HEK293T (cell line): ENCODE measurements around the gene DIAPH1.

Experiments used
- BHLHE40 ChIP-seq: fragments of 450-650 bp; IDR thresholded peaks from 2 replicates; pipeline ENCODE4 v1.6.1; 2016; ENCODE audit warnings: mild to moderate bottlenecking, moderate library complexity, borderline replicate concordance
- ELF4 ChIP-seq: fragments of 450-650 bp; IDR thresholded peaks from 2 replicates; pipeline ENCODE4 v1.6.1; 2017; ENCODE audit warnings: antibody characterized with exemption
- FOXA1 ChIP-seq: fragments of 450-650 bp; IDR thresholded peaks from 2 replicates; pipeline ENCODE4 v1.6.1; 2016; ENCODE audit warnings: mild to moderate bottlenecking
- HDGF ChIP-seq: fragments of 450-650 bp; IDR thresholded peaks from 2 replicates; pipeline ENCODE4 v1.6.1; 2017; ENCODE audit warnings: antibody characterized with exemption, borderline replicate concordance
- L3MBTL2 ChIP-seq: fragments of 450-650 bp; conservative IDR thresholded peaks from 2 replicates; pipeline ENCODE4 v1.6.1; 2016; ENCODE audit warnings: mild to moderate bottlenecking
- NFRKB ChIP-seq: fragments of 450-650 bp; IDR thresholded peaks from 2 replicates; pipeline ENCODE4 v1.6.1; 2016; ENCODE audit warnings: mild to moderate bottlenecking, moderate library complexity
- SP1 ChIP-seq: fragments of 450-650 bp; IDR thresholded peaks from 2 replicates; pipeline ENCODE4 v1.6.1; 2017
- SUZ12 ChIP-seq: fragments of 450-650 bp; IDR thresholded peaks from 2 replicates; pipeline ENCODE4 v1.6.1; 2016; ENCODE audit warnings: mild to moderate bottlenecking
- TARDBP ChIP-seq: fragments of 450-650 bp; IDR thresholded peaks from 2 replicates; pipeline ENCODE4 v1.6.1; 2016
- TF ChIP-seq, protein P1 (sequence below): fragments of 450-650 bp; IDR thresholded peaks from 2 replicates; pipeline ENCODE4 v1.6.1; 2016

DNA sequence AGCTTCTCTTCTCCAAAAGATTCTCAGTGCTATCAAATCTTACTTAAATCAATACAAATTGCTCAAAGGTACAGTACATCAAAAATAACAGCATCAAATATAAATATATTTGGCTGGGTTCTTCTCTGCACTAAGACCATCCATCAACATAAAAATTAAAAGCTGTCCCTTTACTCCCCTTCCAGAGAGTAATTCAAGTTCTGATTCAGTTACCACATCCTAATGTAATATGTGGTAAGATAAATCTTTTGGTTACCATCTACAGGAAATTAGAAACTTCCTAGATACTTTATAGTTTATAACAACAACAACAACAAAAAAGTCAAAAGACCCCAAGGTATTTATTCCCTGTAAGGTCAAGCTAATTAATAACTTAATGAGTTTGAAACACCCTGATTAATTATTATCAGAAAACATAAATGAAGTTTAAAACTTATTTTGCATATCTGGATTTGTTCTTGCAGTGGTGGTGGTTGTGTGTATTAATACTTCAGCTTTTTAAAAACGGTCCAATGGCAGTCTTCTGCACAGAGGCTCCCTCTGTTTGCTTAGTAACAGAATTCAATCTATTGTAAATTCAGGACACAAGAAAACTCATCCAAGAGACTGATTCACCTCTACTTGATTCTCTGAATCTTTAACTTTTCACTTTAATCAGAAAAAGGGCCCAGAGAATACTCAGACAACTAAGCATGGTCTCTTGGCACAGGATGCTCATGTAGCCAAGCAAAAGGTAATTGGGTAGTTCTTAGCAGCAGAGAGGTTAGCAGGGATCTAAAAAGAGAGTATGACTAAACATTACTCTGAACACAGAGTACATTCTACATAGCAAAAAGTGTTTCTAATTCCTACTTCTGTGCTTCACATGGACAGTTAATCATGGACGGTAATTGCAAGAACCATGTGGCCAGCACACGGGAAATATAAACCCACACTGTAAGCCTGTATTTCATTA lies 20.1 kb downstream of the DIAPH1 start:
- no peak for TF ChIP-seq NFRKB
- no peak for TF ChIP-seq SUZ12
- TF ChIP-seq TARDBP: no peak
- no peak for TF ChIP-seq SP1
- TF ChIP-seq, protein P1, sequence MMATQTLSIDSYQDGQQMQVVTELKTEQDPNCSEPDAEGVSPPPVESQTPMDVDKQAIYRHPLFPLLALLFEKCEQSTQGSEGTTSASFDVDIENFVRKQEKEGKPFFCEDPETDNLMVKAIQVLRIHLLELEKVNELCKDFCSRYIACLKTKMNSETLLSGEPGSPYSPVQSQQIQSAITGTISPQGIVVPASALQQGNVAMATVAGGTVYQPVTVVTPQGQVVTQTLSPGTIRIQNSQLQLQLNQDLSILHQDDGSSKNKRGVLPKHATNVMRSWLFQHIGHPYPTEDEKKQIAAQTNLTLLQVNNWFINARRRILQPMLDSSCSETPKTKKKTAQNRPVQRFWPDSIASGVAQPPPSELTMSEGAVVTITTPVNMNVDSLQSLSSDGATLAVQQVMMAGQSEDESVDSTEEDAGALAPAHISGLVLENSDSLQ: no peak
- TF ChIP-seq ELF4: no peak
- TF ChIP-seq L3MBTL2: no peak
- TF ChIP-seq FOXA1: no peak
- TF ChIP-seq HDGF: no peak
- TF ChIP-seq BHLHE40: no peak
